ENCODE data around the gene PCNA.

Gene PCNA

GRCh38 chr20:5119435-5120184 is at the start of gene PCNA:
PCNA (minus strand) TSS chr20:5119958; CDS start chr20:5119798, 160 bp downstream.
- DNase-seq = peak; percentile 98

GRCh38 chr20:5168651-5169396 is 49.1 kb upstream of the PCNA start:
- DNase-seq = peak; percentile 11

- DNase-seq = no peak
Observed at GRCh38 chr20:5164645-5165625, 45.2 kb upstream of the PCNA start.

GRCh38 chr20:5161536-5162164 is 41.9 kb upstream of the PCNA start:
- DNase-seq = no peak

- DNase-seq = no peak
Observed at GRCh38 chr20:5160882-5161281, 41.1 kb upstream of the PCNA start.

- no peak for DNase-seq
Observed at GRCh38 chr20:5159928-5160327, 40.2 kb upstream of the PCNA start.

- DNase-seq = no peak
Observed at GRCh38 chr20:5156675-5157448, 37.1 kb upstream of the PCNA start.

- DNase-seq = no peak
Observed at GRCh38 chr20:5155404-5155803, 35.6 kb upstream of the PCNA start.

- no peak for DNase-seq
Observed at GRCh38 chr20:5154543-5154925, 34.8 kb upstream of the PCNA start.

- DNase-seq = peak; percentile 9
Observed at GRCh38 chr20:5153612-5154542, 34.1 kb upstream of the PCNA start.

- no peak for DNase-seq
Observed at GRCh38 chr20:5153152-5153467, 33.4 kb upstream of the PCNA start.

- DNase-seq = no peak
Observed at GRCh38 chr20:5150226-5151076, 30.7 kb upstream of the PCNA start.

GRCh38 chr20:5149892-5150225 is 30.1 kb upstream of the PCNA start:
- no peak for DNase-seq

- DNase-seq = no peak
Observed at GRCh38 chr20:5148581-5148980, 28.8 kb upstream of the PCNA start.

- no peak for DNase-seq
Observed at GRCh38 chr20:5146871-5147592, 27.3 kb upstream of the PCNA start.

- DNase-seq = no peak
Observed at GRCh38 chr20:5146099-5146668, 26.4 kb upstream of the PCNA start.

GRCh38 chr20:5145365-5146098 is 25.8 kb upstream of the PCNA start:
- no peak for DNase-seq

GRCh38 chr20:5143851-5144250 is 24.1 kb upstream of the PCNA start:
- no peak for DNase-seq

Data from kidney glomerular epithelial cell (primary cell).